Neural cell (in vitro differentiated cells): ENCODE measurements around the gene ZNF577. TPM values are rescaled to one million over a fixed set of nuclear protein-coding genes. Genes with fewer than 3 reads are reported as not detected.

Source experiments
- polyA plus RNA-seq: library from polyadenylated mRNA; depleted of rRNA; stranded (reverse); fragments of >200 nt; gene quantifications from 2 replicates; pipeline ENCODE4 v1.2.3, GENCODE V29; 2014

ZNF577 gene
- polyA plus RNA-seq, 1 donor from 2014 or later = 54.1 TPM

Other genes starting within 250 kb of the ZNF577 start
- gene SIGLEC14, start 241.1 kb downstream of the ZNF577 start, polyA plus RNA-seq = not detected in 2 replicates
- 5.2 and 11.6 TPM in 2 replicates for gene SPACA6, start 194.6 kb downstream of the ZNF577 start, polyA plus RNA-seq
- gene HAS1, start 164.0 kb downstream of the ZNF577 start, polyA plus RNA-seq = 0.30 TPM in 1 of 2 replicates, not detected in the other
- gene FPR1, start 136.1 kb downstream of the ZNF577 start, polyA plus RNA-seq = not detected in 2 replicates
- not detected in 2 replicates for gene FPR2, start 126.8 kb downstream of the ZNF577 start, polyA plus RNA-seq
- gene FPR3, start 92.8 kb downstream of the ZNF577 start, polyA plus RNA-seq = not detected in 2 replicates
- gene ZNF649, start 17.1 kb upstream of the ZNF577 start, polyA plus RNA-seq = 19.8 and 23.8 TPM in 2 replicates
- gene ZNF613, start 39.5 kb upstream of the ZNF577 start, polyA plus RNA-seq = 9.0 and 10.9 TPM in 2 replicates
- 7.9 and 14.8 TPM in 2 replicates for gene ZNF350, start 98.9 kb upstream of the ZNF577 start, polyA plus RNA-seq
- gene ZNF615, start 120.3 kb upstream of the ZNF577 start, polyA plus RNA-seq = 13.6 and 16.3 TPM in 2 replicates
- gene ZNF614, start 140.4 kb upstream of the ZNF577 start, polyA plus RNA-seq = 15.8 and 17.8 TPM in 2 replicates
- 38.7 and 48.6 TPM in 2 replicates for gene ZNF432, start 160.9 kb upstream of the ZNF577 start, polyA plus RNA-seq
- 27.5 and 30.1 TPM in 2 replicates for gene ZNF841, start 207.8 kb upstream of the ZNF577 start, polyA plus RNA-seq